Mucosa of descending colon (tissue), 3 donors: ENCODE measurements around the gene ERF. TPM values are rescaled to one million over a fixed set of nuclear protein-coding genes. Genes with fewer than 3 reads are reported as not detected.

Source experiments
- ATAC-seq: fragments of 200-7000 bp; cut with Tn5 transposase; one replicate; pipeline ENCODE4 v1.9.1; 2020; ENCODE audit warnings: mild to moderate bottlenecking, moderate library complexity
- DNase-seq, 3 donors: peaks; one replicate each; pipeline ENCODE4 v3.0.0-alpha.2; 2020
- H3K36me3 ChIP-seq: fragments of 200-600 bp; one replicate; pipeline ENCODE4 v1.8.0; 2021; ENCODE audit warnings: low read depth, mild to moderate bottlenecking
- H3K4me1 ChIP-seq: fragments of 200-600 bp; one replicate; pipeline ENCODE4 v1.8.0; 2021; ENCODE audit warnings: low read depth, mild to moderate bottlenecking
- H3K4me3 ChIP-seq: fragments of 200-600 bp; one replicate; pipeline ENCODE4 v1.8.0; 2021; ENCODE audit warnings: mild to moderate bottlenecking
- H3K9me3 ChIP-seq: fragments of 200-600 bp; one replicate; pipeline ENCODE4 v1.8.0; 2021; ENCODE audit warnings: mild to moderate bottlenecking
- intact Hi-C, 2 donors: fragments of 100-400 bp; cut with DNase I in 1 of 2; cut with micrococcal nuclease in 1 of 2; formaldehyde crosslinking; loops; one replicate each; pipeline versions ENCODE4 v1.11.0 to v1.11.1; 2022; cut with DNase I, micrococcal nuclease
- total RNA-seq, 3 donors: library from RNA; stranded (reverse); fragmentation: NEBNext Ultra II Directional in 2 of 3; extraction: Animal tissue kit (Norgen Biotek cat#: 25700) in 2 of 3; gene quantifications; one replicate each; pipeline versions ENCODE4 v1.2.1 to v1.2.4, GENCODE V29; 2021 to 2023
- TF ChIP-seq, protein P1 (sequence below): fragments of 200-600 bp; IDR thresholded peaks from one replicate; pipeline ENCODE4 v1.8.0; 2022; ENCODE audit warnings: antibody characterized with exemption, mild to moderate bottlenecking
- donor health status: DM: no; HTN: no; CAD: no; lungs with moderate emphysema.
- donor health status: DM: no; HTN: no; CAD: no.
- donor health status: DM: no; HTN: yes; CAD: no.

ERF gene
- total RNA-seq, 3 donors from 2014 or later, result 35.7 to 75.2 (median 42.0) TPM

GRCh38 chr19:42246143-42246921, 8.6 kb downstream of the ERF start:
- intact Hi-C loops, result loop anchor here in 1 of 2 donors (5.0 kb wide), 1 partner anchor 36 kb away; no protein-coding TSS in a partner anchor

DNA sequence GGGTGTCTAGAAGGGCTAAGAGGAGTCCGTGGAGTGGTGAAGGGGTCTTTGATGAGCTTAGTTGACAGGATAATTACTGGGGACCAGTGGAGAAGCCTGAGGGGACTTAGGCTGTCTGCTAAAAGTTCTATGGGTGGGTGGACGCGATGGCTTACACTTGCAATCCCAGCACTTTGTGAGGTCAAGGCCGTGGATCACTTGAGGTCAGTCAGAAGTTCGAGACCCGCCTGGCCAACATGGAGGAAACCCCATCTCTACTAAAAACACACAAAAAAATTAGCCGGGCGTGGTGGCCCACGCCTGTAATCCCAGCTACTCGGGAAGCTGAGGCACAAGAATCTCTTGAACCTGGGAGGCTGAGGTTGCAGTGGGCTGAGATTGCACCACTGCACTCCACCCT, 9.7 kb downstream of the ERF start:
- ATAC-seq (no peak), DNase-seq (peak in 1 of 3 donors; percentile 38)
- no peaks in the 10 kb centered on the region for H3K9me3 ChIP-seq
- intact Hi-C loops, result loop anchor here in 1 of 2 donors (5.0 kb wide), 1 partner anchor 37 kb away; no protein-coding TSS in a partner anchor
- H3K4me3 ChIP-seq, result no peak overlapping the region
- H3K4me1 ChIP-seq, result peaks cover 23% of the 10 kb centered on the region
- TF ChIP-seq, protein P1, sequence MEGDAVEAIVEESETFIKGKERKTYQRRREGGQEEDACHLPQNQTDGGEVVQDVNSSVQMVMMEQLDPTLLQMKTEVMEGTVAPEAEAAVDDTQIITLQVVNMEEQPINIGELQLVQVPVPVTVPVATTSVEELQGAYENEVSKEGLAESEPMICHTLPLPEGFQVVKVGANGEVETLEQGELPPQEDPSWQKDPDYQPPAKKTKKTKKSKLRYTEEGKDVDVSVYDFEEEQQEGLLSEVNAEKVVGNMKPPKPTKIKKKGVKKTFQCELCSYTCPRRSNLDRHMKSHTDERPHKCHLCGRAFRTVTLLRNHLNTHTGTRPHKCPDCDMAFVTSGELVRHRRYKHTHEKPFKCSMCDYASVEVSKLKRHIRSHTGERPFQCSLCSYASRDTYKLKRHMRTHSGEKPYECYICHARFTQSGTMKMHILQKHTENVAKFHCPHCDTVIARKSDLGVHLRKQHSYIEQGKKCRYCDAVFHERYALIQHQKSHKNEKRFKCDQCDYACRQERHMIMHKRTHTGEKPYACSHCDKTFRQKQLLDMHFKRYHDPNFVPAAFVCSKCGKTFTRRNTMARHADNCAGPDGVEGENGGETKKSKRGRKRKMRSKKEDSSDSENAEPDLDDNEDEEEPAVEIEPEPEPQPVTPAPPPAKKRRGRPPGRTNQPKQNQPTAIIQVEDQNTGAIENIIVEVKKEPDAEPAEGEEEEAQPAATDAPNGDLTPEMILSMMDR, result no peak
- H3K36me3 ChIP-seq, result peaks cover 8% of the 10 kb centered on the region

More at GRCh38 chr19:42246143-42246921, 8.6 kb downstream of the ERF start:
- TF ChIP-seq, protein P1, result peak; percentile 38
- ATAC-seq (no peak), DNase-seq (peak in 2 of 3 donors; percentile 71 to 73)
- Histone ChIP-seq H3K9me3 (no peaks in the 10 kb centered on the region), H3K36me3 (peaks cover 8% of the 10 kb centered on the region), H3K4me1 (peaks cover 12% of the 10 kb centered on the region), H3K4me3 (no peak overlapping the region)

- Histone ChIP-seq H3K9me3 (no peaks in the 10 kb centered on the region), H3K4me3 (peak overlapping the region; percentile 77), H3K4me1 (peaks cover 23% of the 10 kb centered on the region), H3K36me3 (peaks cover 8% of the 10 kb centered on the region)
- intact Hi-C loops, result loop anchor here in 1 of 2 donors (5.0 kb wide), 1 partner anchor 38 kb away; no protein-coding TSS in a partner anchor
- TF ChIP-seq, protein P1, result peak; percentile 54
- ATAC-seq, result peak; percentile 61
- peak; percentile 94 to 95 (median 94) for DNase-seq
Measured at GRCh38 chr19:42244347-42245220, 10.3 kb downstream of the ERF start.

GRCh38 chr19:42242512-42243409, 12.2 kb downstream of the ERF start, which contains the start of gene GSK3A:
GSK3A (minus strand) TSS chr19:42242602; CDS start chr19:42242465, 137 bp downstream.
- Histone ChIP-seq H3K4me1 (peaks cover 23% of the 10 kb centered on the region), H3K4me3 (peak within 1 kb of the TSS; percentile 77), H3K9me3 (no peaks in the 10 kb centered on the region), H3K36me3 (peaks cover 8% of the 10 kb centered on the region)
- intact Hi-C loops, result no loop called here
- peak; percentile 98 to 99 (median 99) for DNase-seq
- TF ChIP-seq, protein P1, result no peak
- peak; percentile 84 for ATAC-seq
